ENCODE results near the gene RIMBP3C.
A peak's percentile ranks its signal among the peaks of the same experiment; 100 is the strongest.
"Not testable (repeated sequence)": the region's sequence is repeated elsewhere in the genome, so short reads cannot be mapped to it uniquely, and the experiment has no call there.

RIMBP3C gene

GRCh38 chr22:21573750-21574494, 22.7 kb upstream of the RIMBP3C start:
- no peak for DNase-seq (ENCODE audit: low read depth in 2 of 2)

GRCh38 chr22:21573293-21573734, 22.1 kb upstream of the RIMBP3C start:
- DNase-seq (ENCODE audit: low read depth in 2 of 2): no peak

- no peak for DNase-seq (ENCODE audit: low read depth in 2 of 2)
These were observed 20.4 kb upstream of the RIMBP3C start for GRCh38 chr22:21571679-21572078.

GRCh38 chr22:21570398-21570797, 19.1 kb upstream of the RIMBP3C start:
- DNase-seq (ENCODE audit: low read depth in 2 of 2): no peak

GRCh38 chr22:21569459-21570170, 18.4 kb upstream of the RIMBP3C start:
- no peak for DNase-seq (ENCODE audit: low read depth in 2 of 2)

DNA sequence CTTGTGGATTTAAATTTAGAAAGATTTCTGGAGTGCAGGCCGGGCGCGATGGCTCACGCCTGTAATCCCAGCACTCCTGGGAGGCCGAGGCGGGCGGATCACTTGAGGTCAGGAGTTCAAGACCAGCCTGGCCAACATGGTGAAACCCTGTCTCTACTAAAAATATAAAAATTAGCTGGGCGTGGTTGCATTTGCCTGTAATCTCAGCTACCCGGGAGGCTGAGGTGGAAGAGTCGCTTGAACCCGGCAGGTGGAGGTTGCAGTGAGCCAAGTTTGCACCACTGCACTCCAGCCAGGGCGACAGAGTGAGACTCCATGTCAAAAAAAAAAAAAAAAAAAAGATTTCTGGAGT, 17.8 kb upstream of the RIMBP3C start:
- DNase-seq (ENCODE audit: low read depth in 2 of 2): not testable (repeated sequence)

DNA sequence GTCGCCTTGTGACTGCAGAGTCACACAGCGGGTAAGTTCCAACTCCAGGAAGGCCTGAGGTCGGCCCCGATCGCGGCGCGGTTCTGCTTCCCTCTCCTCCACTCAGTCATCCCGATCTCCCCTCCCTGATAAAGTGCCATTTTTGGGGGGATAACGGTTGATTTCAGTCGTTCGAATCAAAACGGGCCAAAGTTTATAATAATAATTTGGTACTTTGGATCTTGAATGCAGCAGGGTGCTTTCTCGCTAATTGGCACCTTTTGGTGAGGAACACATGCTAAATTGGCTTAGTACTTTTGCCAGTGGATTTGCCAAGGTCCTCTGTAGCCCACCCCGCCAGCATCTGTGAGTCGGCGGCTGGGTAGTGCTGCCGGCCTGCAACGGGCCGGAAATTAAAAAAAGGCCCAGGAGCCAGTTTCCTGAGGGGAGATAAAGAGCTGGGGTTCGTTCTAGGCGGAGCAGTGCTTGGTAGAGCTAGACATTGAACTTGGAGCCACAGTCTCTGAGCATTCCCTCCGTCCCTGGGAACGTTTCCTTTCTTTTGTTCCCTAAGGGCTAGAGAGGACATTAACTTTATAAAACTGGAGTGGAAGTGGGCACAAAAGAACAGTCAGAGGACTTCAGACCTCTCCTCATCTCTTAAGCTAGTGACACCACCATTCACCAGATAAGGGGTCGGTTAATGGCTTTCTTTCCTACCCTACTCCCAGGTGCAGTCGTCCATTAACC, 17.2 kb upstream of the RIMBP3C start:
- DNase-seq (ENCODE audit: low read depth in 2 of 2): no peak

DNA sequence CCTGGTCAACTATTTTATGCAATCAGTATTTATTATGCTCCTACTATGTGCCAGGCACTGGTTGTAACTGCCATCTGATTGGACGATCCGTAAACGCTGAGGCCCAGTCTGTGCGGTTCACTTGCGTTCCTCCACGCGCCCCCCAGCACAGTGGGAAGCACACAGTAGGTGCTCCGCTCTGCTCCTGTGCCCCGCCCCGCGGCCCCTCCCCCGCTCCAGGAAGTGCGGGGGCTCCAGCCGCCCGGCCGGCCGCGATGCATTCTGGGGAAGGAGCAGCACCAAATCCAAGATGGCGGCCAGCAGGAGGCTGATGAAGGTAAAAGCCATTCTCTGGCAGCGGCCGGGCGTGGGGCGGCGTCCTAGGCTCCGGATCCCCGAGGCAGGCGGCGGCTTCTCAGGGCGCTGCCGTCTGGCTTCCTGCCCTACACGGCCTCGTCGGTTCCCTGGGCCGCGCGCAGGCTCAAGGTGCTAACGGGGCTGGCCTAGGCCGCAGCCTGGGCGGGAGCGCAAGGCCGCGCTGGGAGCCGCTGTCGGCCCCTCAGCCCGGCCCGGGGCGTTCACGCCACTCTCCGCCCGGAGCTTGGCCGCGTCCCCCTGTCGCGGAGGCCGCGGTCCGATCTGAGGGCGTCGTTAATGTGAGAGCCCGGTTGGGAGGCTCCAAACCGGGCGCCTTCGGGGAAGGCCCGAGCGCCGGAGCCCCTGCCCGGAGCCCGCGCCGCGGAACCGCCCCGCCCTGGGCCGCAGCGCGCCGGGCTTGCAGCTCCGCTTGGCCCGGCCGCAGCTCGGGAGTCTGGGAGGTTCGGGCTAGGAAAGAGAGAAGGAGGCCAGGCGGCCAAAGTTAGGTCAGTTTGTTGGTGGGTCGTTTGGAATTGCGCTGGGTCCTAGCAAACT, 16.4 kb upstream of the RIMBP3C start, which contains the start of gene UBE2L3:
Gene UBE2L3, plus strand, starts transcription at position 259 of the 891 bp plus-strand sequence. Its CDS starts 31 bp downstream, at position 290.
- DNase-seq (ENCODE audit: low read depth in 2 of 2): peak; percentile 71 to 81

- DNase-seq (ENCODE audit: low read depth in 2 of 2): no peak
These were observed 13.2 kb upstream of the RIMBP3C start for GRCh38 chr22:21564411-21564810.

GRCh38 chr22:21563912-21564311, 12.7 kb upstream of the RIMBP3C start:
- no peak for DNase-seq (ENCODE audit: low read depth in 2 of 2)

DNA sequence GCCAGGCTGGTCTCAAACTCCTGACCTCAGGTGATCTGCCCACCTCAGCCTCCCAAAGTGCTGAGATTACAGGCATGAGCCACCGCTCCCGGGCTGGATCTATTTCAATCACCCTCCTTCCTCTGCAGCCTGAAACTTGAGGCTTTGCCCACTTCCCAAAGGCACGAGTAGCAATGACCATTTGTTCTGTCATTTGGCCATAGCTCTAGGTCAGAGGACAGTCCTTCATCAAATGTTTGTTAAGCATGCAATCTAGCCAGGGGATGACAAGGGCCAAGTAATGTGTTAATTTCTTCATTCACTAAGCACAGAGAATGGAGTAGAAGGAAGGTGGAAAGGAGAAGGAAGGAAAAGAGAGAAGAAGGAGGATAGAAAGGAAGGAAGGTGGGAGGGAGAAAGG, 9.4 kb upstream of the RIMBP3C start:
- not testable (repeated sequence) for DNase-seq (ENCODE audit: low read depth in 2 of 2)

GRCh38 chr22:21559345-21560125, 8.3 kb upstream of the RIMBP3C start:
- DNase-seq (ENCODE audit: low read depth in 2 of 2): not testable (repeated sequence)

GRCh38 chr22:21550678-21551047, 598 bp downstream of the RIMBP3C start:
- not testable (repeated sequence) for DNase-seq (ENCODE audit: low read depth in 2 of 2)

GRCh38 chr22:21550008-21550677, 1.1 kb downstream of the RIMBP3C start:
- not testable (repeated sequence) for DNase-seq (ENCODE audit: low read depth in 2 of 2)

- not testable (repeated sequence) for DNase-seq (ENCODE audit: low read depth in 2 of 2)
These were observed 1.7 kb downstream of the RIMBP3C start for GRCh38 chr22:21549558-21549957.

- not testable (repeated sequence) for DNase-seq (ENCODE audit: low read depth in 2 of 2)
These were observed 6.6 kb downstream of the RIMBP3C start for GRCh38 chr22:21544432-21545322.

GRCh38 chr22:21539862-21540261, 11.4 kb downstream of the RIMBP3C start:
- DNase-seq (ENCODE audit: low read depth in 2 of 2): not testable (repeated sequence)

GRCh38 chr22:21532863-21533648, 18.2 kb downstream of the RIMBP3C start:
- DNase-seq (ENCODE audit: low read depth in 2 of 2): not testable (repeated sequence)

Data from stimulated activated CD4-positive, alpha-beta T cell treated with anti-CD3 and anti-CD28 coated beads, Interleukin-15, amount 100 ng/mL, for 48 hours (primary cell).